AG04450 (cell line): ENCODE measurements around the gene RAB39B. TPM values are rescaled to one million over a fixed set of nuclear protein-coding genes. Genes with fewer than 3 reads are reported as not detected.
"Not testable (repeated sequence)": the region's sequence is repeated elsewhere in the genome, so short reads cannot be mapped to it uniquely, and the experiment has no call there.

Experiments used
- CTCF ChIA-PET: fragments of 300-600, 350-600 bp; formaldehyde crosslinking; extraction: SDS; loops from one replicate; lab custom pipeline; 2022; ENCODE audit warnings: antibody characterized with exemption, inconsistent platforms; lab: Charles Lee
- POLR2A ChIA-PET: fragments of 350-600 bp; formaldehyde crosslinking; extraction: SDS; loops from one replicate; lab custom pipeline; 2021; ENCODE audit warnings: antibody characterized with exemption, inconsistent platforms; lab: Yijun Ruan, JAX
- DNase-seq: peaks from one replicate; pipeline ENCODE4 v3.0.0-alpha.2; 2011; ENCODE audit warnings: low read depth, low spot score
- H3K27ac ChIP-seq: one replicate; pipeline ENCODE4 v1.5.1; 2012; ENCODE audit warnings: low read depth, low read length, control low read depth
- H3K27me3 ChIP-seq: one replicate; pipeline ENCODE4 v1.6.0; 2012; ENCODE audit warnings: low read length; ENCODE audit not compliant: control insufficient read depth, insufficient read depth
- H3K4me3 ChIP-seq: 2 replicates; pipeline ENCODE4 v1.5.1; 2011; ENCODE audit warnings: mild to moderate bottlenecking, low read depth, low read length, control low read depth
- H3K9me3 ChIP-seq: 2 replicates; pipeline ENCODE4 v1.5.1; 2012; ENCODE audit warnings: low read length; ENCODE audit not compliant: control insufficient read depth, insufficient read depth
- CTCF ChIP-seq: IDR thresholded peaks from 2 replicates; pipeline ENCODE4 v1.5.1; 2011; ENCODE audit warnings: low read depth, low read length, control low read depth, inconsistent platforms
- polyA minus RNA-seq: library from RNA; depleted of rRNA, polyadenylated mRNA; stranded (reverse); fragments of >200 nt; gene quantifications from 2 replicates; pipeline ENCODE4 v1.2.3, GENCODE V29; 2011; rRNA and poly(A)+ RNA removed
- polyA plus RNA-seq: library from polyadenylated mRNA; depleted of rRNA; stranded (reverse); fragments of >200 nt; gene quantifications from 2 replicates; pipeline ENCODE4 v1.2.3, GENCODE V29; 2011; rRNA removed

RAB39B gene
- polyA plus RNA-seq (0.94 and 1.0 TPM in 2 replicates), polyA minus RNA-seq (0.46 and 0.70 TPM in 2 replicates)

DNA sequence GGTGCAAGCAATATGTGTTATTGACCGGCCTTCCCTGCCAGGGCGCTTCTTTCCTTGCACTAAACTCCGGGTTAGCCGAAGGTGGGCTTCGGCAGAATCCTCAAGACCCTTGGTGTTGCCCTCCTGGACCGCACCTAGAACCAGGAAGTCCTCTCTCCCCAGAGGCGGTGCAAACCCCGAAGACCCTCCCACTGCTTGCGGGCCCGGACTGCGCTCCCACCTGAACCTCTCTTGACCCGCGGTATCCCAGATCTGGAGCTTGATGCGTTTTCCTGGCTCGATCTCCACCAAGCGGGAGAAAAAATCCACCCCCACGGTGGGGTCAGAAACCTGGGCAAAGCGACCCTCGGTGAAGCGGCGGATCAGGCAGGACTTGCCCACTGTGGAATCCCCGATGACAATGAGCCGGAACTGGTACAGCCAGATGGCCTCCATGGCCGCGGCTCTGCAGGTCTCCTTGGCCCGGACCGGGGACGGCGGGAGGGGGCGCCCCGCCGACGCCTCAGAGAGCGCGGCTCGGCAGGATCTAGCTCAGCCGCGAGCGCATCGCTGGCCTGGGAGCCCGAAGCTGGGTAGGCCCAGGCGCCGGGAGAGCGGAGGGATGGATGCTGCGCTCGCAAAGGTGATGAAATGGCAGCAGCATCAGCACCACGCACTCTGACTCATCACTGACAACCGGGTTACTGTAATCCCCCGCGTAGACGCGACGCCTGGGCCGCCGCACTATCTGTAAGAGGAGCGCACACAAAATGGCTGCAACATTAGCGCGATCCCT lies at the start of gene RAB39B:
RAB39B (minus strand) TSS at position 638 of the 775 bp plus-strand sequence; CDS start at position 435, 203 bp downstream.
- Histone ChIP-seq H3K27ac (no peak within 1 kb of the TSS), H3K4me3 (peak within 1 kb of the TSS; percentile 50), H3K9me3 (no peaks in the 10 kb centered on the region), H3K27me3 (no peaks in the 10 kb centered on the region)
- peak; percentile 3 for DNase-seq
- POLR2A ChIA-PET = no interaction called here
- no peak for TF ChIP-seq CTCF
- CTCF ChIA-PET = no interaction called here

- Histone ChIP-seq H3K27ac (no peak overlapping the region), H3K27me3 (no peaks in the 10 kb centered on the region), H3K9me3 (no peaks in the 10 kb centered on the region), H3K4me3 (no peak overlapping the region)
- ChIA-PET POLR2A (no interaction called here), CTCF (no interaction called here)
- no peak for TF ChIP-seq CTCF
- no peak for DNase-seq
These were observed 49.5 kb upstream of the RAB39B start for GRCh38 chrX:155313766-155314165.

- POLR2A ChIA-PET = no interaction called here
- H3K4me3 ChIP-seq = no peak overlapping the region
These were observed 29.5 kb upstream of the RAB39B start for GRCh38 chrX:155293771-155294170.

GRCh38 chrX:155279873-155280272 lies 15.6 kb upstream of the RAB39B start:
- Histone ChIP-seq H3K9me3 (no peaks in the 10 kb centered on the region), H3K4me3 (no peak overlapping the region), H3K27ac (no peak overlapping the region), H3K27me3 (no peaks in the 10 kb centered on the region)
- TF ChIP-seq CTCF = no peak
- CTCF ChIA-PET = no interaction called here
- POLR2A ChIA-PET = no interaction called here
- DNase-seq = no peak

More at GRCh38 chrX:155293771-155294170, 29.5 kb upstream of the RAB39B start:
- Histone ChIP-seq H3K27ac (no peak overlapping the region), H3K27me3 (no peaks in the 10 kb centered on the region), H3K9me3 (no peaks in the 10 kb centered on the region)
- CTCF ChIA-PET = no interaction called here
- TF ChIP-seq CTCF = no peak
- no peak for DNase-seq

GRCh38 chrX:155270969-155271368 lies 6.7 kb upstream of the RAB39B start:
- no peak for DNase-seq
- POLR2A ChIA-PET = no interaction called here

GRCh38 chrX:155267995-155268394 lies 3.7 kb upstream of the RAB39B start:
- CTCF ChIA-PET, H3K27me3 ChIP-seq, H3K27ac ChIP-seq, POLR2A ChIA-PET, H3K4me3 ChIP-seq, H3K9me3 ChIP-seq, DNase-seq: not testable (repeated sequence)

More at GRCh38 chrX:155270969-155271368, 6.7 kb upstream of the RAB39B start:
- Histone ChIP-seq H3K4me3 (no peak overlapping the region), H3K9me3 (no peaks in the 10 kb centered on the region), H3K27ac (no peak overlapping the region), H3K27me3 (no peaks in the 10 kb centered on the region)
- CTCF ChIA-PET = no interaction called here
- TF ChIP-seq CTCF = no peak
